Neural crest cell (in vitro differentiated cells): ENCODE results near the gene TBC1D23. TPM values are rescaled to one million over a fixed set of nuclear protein-coding genes. Genes with fewer than 3 reads are reported as not detected.
A peak's percentile ranks its signal among the peaks of the same experiment; 100 is the strongest.

ENCODE experiments used
- DNase-seq: peaks from one replicate; pipeline ENCODE4 v3.0.0; 2021; ENCODE audit warnings: low read depth, mixed read lengths, low spot score
- H3K27ac Mint-ChIP-seq: one replicate; pipeline ENCODE4 v1.8.0; 2021; ENCODE audit warnings: mild to moderate bottlenecking, mixed read lengths; ENCODE audit not compliant: unreplicated experiment
- H3K27me3 Mint-ChIP-seq: 2 replicates; pipeline ENCODE4 v1.8.0; 2021; ENCODE audit warnings: low read depth, mild to moderate bottlenecking, mixed read lengths
- H3K36me3 Mint-ChIP-seq: 2 replicates; pipeline ENCODE4 v1.8.0; 2021; ENCODE audit warnings: low read depth, mild to moderate bottlenecking, mixed read lengths
- H3K4me1 Mint-ChIP-seq: 2 replicates; pipeline ENCODE4 v1.8.0; 2021; ENCODE audit warnings: mixed read lengths
- H3K4me3 Mint-ChIP-seq: one replicate; pipeline ENCODE4 v1.8.0; 2021; ENCODE audit warnings: mild to moderate bottlenecking, mixed read lengths
- H3K9me3 Mint-ChIP-seq: 2 replicates; pipeline ENCODE4 v1.8.0; 2021; ENCODE audit warnings: mixed read lengths
- total RNA-seq: library from RNA; stranded (reverse); gene quantifications from 2 replicates; pipeline ENCODE4 v1.2.1, GENCODE V29; 2021
- TF ChIP-seq, protein P1 (sequence below): fragments of 200-600 bp; sonication (generic); conservative IDR thresholded peaks from 2 replicates; pipeline ENCODE4 v1.5.0; 2021; ENCODE audit warnings: antibody characterized with exemption, mild to moderate bottlenecking

The TBC1D23 gene
- total RNA-seq, 1 donor from 2014 or later = 23.3 TPM

- DNase-seq = no peak
- Mint-ChIP-seq H3K27me3 (no peaks in the 10 kb centered on the region), H3K9me3 (peaks cover 3% of the 10 kb centered on the region), H3K4me3 (no peak overlapping the region), H3K27ac (no peak overlapping the region), H3K4me1 (no peaks in the 10 kb centered on the region), H3K36me3 (peaks cover 20% of the 10 kb centered on the region)
- TF ChIP-seq, protein P1, sequence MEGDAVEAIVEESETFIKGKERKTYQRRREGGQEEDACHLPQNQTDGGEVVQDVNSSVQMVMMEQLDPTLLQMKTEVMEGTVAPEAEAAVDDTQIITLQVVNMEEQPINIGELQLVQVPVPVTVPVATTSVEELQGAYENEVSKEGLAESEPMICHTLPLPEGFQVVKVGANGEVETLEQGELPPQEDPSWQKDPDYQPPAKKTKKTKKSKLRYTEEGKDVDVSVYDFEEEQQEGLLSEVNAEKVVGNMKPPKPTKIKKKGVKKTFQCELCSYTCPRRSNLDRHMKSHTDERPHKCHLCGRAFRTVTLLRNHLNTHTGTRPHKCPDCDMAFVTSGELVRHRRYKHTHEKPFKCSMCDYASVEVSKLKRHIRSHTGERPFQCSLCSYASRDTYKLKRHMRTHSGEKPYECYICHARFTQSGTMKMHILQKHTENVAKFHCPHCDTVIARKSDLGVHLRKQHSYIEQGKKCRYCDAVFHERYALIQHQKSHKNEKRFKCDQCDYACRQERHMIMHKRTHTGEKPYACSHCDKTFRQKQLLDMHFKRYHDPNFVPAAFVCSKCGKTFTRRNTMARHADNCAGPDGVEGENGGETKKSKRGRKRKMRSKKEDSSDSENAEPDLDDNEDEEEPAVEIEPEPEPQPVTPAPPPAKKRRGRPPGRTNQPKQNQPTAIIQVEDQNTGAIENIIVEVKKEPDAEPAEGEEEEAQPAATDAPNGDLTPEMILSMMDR = no peak
These were observed 100.1 kb downstream of the TBC1D23 start for GRCh38 chr3:100360757-100361496.

GRCh38 chr3:100361897-100362296 is 101.1 kb downstream of the TBC1D23 start:
- DNase-seq = no peak
- Mint-ChIP-seq H3K9me3 (peaks cover 3% of the 10 kb centered on the region), H3K27ac (peak overlapping the region; percentile 7), H3K4me3 (no peak overlapping the region), H3K4me1 (no peaks in the 10 kb centered on the region), H3K27me3 (no peaks in the 10 kb centered on the region), H3K36me3 (peaks cover 20% of the 10 kb centered on the region)
- TF ChIP-seq, protein P1 = no peak

- Mint-ChIP-seq H3K36me3 (peaks cover 17% of the 10 kb centered on the region), H3K4me1 (no peaks in the 10 kb centered on the region), H3K9me3 (peaks cover 3% of the 10 kb centered on the region), H3K4me3 (no peak overlapping the region), H3K27ac (no peak overlapping the region), H3K27me3 (no peaks in the 10 kb centered on the region)
- no peak for DNase-seq
- TF ChIP-seq, protein P1 = no peak
These were observed 103.6 kb downstream of the TBC1D23 start for GRCh38 chr3:100364421-100364820.

DNA sequence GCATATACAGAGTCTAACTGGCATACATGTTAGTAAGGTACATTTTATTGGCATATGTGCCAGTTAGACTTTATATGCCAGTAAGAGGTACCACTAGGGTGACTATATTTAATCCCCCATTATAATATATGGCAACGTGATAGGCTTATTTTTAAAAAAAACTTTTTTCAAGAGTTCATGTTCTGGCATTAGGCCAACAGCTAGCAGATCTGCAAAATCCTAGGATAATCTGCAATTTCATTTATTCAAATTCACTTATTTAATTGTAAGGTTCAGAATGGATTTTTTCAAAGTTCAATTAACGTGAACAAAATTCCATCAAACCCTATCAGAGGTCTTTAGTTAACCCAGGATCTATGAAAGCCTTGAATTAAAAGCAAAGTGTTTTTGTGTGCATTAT is 105.6 kb downstream of the TBC1D23 start:
- TF ChIP-seq, protein P1 = no peak
- DNase-seq = no peak
- no peaks in the 10 kb centered on the region for H3K27me3 Mint-ChIP-seq

GRCh38 chr3:100368441-100368840 is 107.6 kb downstream of the TBC1D23 start:
- peaks cover 4% of the 10 kb centered on the region for H3K36me3 Mint-ChIP-seq
- H3K9me3 Mint-ChIP-seq = no peaks in the 10 kb centered on the region
- no peak for DNase-seq
- no peak overlapping the region for H3K4me3 Mint-ChIP-seq
- TF ChIP-seq, protein P1 = no peak
- no peaks in the 10 kb centered on the region for H3K4me1 Mint-ChIP-seq
- no peaks in the 10 kb centered on the region for H3K27me3 Mint-ChIP-seq
- no peak overlapping the region for H3K27ac Mint-ChIP-seq

More for the DNA sequence above, 105.6 kb downstream of the TBC1D23 start:
- Mint-ChIP-seq H3K36me3 (peaks cover 11% of the 10 kb centered on the region), H3K4me1 (no peaks in the 10 kb centered on the region), H3K9me3 (peaks cover 3% of the 10 kb centered on the region), H3K27ac (no peak overlapping the region), H3K4me3 (no peak overlapping the region)
